ENCODE measurements around the gene MAGEB6. TPM values are rescaled to one million over a fixed set of nuclear protein-coding genes. Genes with fewer than 3 reads are reported as not detected.
"Not testable (repeated sequence)": the region's sequence is repeated elsewhere in the genome, so short reads cannot be mapped to it uniquely, and the experiment has no call there.

Gene MAGEB6, protein sequence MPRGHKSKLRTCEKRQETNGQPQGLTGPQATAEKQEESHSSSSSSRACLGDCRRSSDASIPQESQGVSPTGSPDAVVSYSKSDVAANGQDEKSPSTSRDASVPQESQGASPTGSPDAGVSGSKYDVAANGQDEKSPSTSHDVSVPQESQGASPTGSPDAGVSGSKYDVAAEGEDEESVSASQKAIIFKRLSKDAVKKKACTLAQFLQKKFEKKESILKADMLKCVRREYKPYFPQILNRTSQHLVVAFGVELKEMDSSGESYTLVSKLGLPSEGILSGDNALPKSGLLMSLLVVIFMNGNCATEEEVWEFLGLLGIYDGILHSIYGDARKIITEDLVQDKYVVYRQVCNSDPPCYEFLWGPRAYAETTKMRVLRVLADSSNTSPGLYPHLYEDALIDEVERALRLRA
- total RNA-seq, result not detected
- long read RNA-seq, result 0 reads

DNA sequence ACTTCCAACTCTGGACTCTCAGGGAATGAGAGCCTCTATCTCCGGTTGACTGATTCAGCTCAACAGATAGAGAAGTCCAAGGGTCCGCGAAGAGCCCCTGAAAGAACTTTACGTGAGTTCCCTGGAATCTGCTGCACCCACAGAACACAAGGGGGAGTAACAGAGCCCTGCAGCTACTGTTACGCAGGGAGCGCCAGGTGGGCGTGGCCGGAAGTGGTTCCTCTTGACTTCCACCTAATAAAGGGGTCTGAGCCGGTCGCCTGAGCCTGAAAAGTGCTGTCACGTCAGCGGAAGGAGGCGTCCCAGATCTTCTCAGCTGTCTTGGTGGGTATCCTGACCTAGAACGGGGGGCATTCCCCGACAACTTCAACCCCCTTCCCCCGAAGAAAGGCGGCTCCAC, at the start of gene MAGEB6:
Gene MAGEB6, plus strand, starts transcription at position 237 of the 400 bp plus-strand sequence. CDS start 1,407 bp downstream, outside the sequence.
- no peak for DNase-seq
- intact Hi-C loops (cut with micrococcal nuclease), result no loop called here
- ATAC-seq, result no peak

- DNase-seq, result no peak
- intact Hi-C loops (cut with micrococcal nuclease), result no loop called here
- ATAC-seq, result no peak
These were observed 46.2 kb upstream of the MAGEB6 start for GRCh38 chrX:26146024-26146423.

DNA sequence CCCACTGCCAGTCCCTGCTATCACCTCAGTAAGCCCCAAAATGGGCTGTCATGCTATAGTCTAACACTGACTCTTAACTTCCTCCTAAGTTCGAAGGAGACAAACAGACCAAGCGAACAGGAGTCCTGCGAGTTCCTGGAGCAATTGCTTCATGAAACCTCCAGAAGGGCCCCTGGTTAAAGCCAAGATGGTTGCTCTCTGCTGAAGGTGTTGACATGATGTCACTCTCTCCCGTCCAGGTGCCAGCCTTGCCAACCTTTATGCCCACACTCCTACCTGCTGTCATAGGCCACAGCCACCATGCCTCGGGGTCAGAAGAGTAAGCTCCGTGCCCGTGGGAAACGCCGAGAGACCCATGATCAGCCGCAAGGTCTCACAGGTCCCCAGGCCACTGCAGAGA, 31.9 kb upstream of the MAGEB6 start, which contains the start of gene MAGEB6B:
Gene MAGEB6B, plus strand, starts transcription at position 301 of the 400 bp plus-strand sequence. Its CDS starts 0 bp downstream, at position 301.
- ATAC-seq (no peak), DNase-seq (no peak)
- intact Hi-C loops (cut with micrococcal nuclease), result no loop called here

- no peak for DNase-seq
- intact Hi-C loops (cut with micrococcal nuclease), result no loop called here
- no peak for ATAC-seq
These were observed 11.3 kb downstream of the MAGEB6 start for GRCh38 chrX:26203561-26203960.

GRCh38 chrX:26204717-26205116, 12.5 kb downstream of the MAGEB6 start:
- intact Hi-C loops (cut with micrococcal nuclease); DNase-seq; ATAC-seq: not testable (repeated sequence)

- intact Hi-C loops (cut with micrococcal nuclease), result no loop called here
- DNase-seq (no peak), ATAC-seq (no peak)
These were observed 15.8 kb downstream of the MAGEB6 start for GRCh38 chrX:26208012-26208411.

DNA sequence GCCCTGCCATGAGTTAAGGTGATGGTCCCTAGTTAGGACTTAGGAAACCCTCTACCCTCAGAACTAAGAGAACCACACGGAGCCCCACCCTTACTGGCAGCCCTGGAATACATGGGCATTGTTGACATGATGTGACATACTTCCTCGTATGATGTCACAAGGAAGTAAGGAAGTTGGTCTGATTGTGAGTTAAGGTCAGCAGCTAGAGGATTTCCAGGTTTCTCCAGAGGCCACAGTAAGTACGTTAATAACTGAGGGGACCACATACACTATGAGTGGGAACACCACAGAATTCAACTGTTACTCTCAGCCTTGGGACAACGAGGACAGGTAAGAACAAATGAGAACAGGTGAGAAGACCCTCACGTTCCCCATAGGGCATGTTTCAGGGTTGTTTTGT, 23.6 kb downstream of the MAGEB6 start, which contains the start of gene MAGEB5:
Gene MAGEB5, plus strand, starts transcription at position 301 of the 400 bp plus-strand sequence. CDS start 1,133 bp downstream, outside the sequence.
- ATAC-seq, result no peak
- DNase-seq, result no peak
- intact Hi-C loops (cut with micrococcal nuclease), result no loop called here

DNA sequence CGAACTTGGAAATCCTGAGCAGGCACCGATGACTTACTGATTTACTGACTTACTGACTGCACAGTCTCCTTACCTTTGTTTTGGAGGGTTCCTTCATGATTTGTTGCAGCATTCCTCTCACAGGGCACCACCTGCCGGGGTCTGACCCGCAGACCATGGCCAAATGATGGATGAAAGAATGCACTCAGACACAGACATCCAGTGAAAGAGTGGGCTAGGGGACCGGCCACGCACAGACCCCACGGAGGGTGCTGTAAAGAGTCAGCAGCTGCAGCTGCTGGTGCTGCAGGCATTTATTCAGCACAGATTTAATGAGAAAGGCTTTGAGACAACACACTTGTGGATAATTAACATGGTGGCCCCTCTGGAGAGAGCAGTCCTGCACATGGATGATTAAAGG, 27.1 kb downstream of the MAGEB6 start:
- intact Hi-C loops (cut with micrococcal nuclease), result no loop called here

GRCh38 chrX:26234177-26234576, 41.9 kb downstream of the MAGEB6 start:
- intact Hi-C loops (cut with micrococcal nuclease), result no loop called here
- DNase-seq, result no peak
- ATAC-seq, result no peak

More for the DNA sequence above, 27.1 kb downstream of the MAGEB6 start:
- DNase-seq (no peak), ATAC-seq (no peak)

Other genes with a start within 250 kb of the MAGEB6 start
- not detected for gene MAGEB18, start 54.1 kb upstream of the MAGEB6 start, total RNA-seq
- gene MAGEB6B, start 31.8 kb upstream of the MAGEB6 start, total RNA-seq, result not detected
- not detected for gene MAGEB5, start 23.7 kb downstream of the MAGEB6 start, total RNA-seq

Data from left ventricle myocardium superior (tissue), 1 donor.